ENCODE data around the gene MAN1B1.
A peak's percentile ranks its signal among the peaks of the same experiment; 100 is the strongest.

Gene MAN1B1

DNA sequence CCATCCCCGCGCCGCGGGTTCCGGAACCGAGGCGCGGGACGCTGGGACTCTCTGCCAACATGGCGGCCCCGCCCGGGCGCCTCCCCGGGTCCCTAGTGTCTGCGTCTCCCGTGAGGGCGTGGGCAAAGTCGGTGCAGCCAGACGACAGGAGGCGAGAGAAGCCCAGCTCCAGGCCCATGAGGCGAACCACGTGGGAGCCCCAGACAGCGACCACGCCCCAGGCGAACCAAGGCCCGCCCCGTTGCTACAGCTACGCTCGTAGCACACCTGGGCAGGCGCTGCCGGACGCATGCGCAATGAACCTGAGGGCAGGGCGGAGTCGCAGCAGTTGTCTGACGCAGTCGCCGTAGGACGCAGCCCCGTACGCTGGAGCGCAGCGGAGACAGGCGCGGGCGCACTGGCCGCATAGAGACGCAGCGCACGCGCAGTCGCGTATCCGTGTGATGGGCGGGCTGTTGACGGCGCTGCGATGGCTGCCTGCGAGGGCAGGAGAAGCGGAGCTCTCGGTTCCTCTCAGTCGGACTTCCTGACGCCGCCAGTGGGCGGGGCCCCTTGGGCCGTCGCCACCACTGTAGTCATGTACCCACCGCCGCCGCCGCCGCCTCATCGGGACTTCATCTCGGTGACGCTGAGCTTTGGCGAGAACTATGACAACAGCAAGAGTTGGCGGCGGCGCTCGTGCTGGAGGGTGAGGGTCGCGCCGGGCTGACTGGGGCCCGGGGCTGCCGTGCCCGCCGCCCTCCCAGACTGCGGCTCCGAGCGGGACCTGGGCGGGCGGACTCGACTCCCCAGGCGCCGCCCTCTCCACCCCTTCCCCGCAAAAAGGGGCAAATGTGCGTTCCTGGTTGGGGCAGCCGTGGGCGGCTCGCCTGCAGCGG lies at the start of gene MAN1B1:
MAN1B1 (plus strand) TSS at position 455 of the 878 bp plus-strand sequence; CDS start at position 470, 15 bp downstream.
- peak; percentile 90 for DNase-seq

DNA sequence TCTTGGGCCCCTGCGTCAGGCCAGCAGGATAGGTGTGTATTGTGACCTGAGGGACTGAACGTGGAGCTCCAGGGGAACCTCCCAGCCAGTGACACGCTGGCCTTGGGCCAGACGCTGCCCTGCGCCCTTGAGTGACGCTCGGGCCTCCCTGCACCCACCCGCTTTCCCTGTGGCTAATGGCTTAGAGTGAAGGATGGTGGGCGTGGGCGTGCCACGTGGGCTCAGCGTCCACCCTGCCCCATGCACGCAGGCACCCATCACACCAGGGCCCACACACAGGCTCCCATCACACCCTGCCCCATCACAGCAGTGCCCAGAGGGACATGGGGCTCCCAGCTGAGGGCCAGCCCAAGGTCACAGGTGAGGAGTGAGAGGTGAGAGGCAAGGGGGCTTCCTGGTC lies 49.8 kb upstream of the MAN1B1 start:
- no peak for DNase-seq

DNA sequence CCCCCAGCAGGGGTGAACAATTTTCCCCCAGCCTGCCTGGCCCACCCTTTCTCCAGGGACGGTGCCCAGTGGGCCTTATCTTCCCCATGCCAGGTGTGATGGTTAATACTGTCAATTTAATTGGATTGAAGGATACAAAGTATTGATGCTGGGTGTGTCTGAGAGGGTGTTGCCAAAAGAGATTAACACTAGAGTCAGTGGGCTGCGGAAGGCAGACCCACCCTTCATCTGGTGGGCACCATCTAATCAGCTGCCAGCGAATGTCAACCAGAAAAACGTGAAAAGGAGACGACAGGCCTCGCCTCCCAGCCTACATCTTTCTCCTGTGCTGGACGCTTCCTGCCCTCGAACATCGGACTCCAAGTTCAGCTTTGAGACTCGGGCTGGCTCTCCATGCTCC lies 49.3 kb upstream of the MAN1B1 start:
- no peak for DNase-seq

DNA sequence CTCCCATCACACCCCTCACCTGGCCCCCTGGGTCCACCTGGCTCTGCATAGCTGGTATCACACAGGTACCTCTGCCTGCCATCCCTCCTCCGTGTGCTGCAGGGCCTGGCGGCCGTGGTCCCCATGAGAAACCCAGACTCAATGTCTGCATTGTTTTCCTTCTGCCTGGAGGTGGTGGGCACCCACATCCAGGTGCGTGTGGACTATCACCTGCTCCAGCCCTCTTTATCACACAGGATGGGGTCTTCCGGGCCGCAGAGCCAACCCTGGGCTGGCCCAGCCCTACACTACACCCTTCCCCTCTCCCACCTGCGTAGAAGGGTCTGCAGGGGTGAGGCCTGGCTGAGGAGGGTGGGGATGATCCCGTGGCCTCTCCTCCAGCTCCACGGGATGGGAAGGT lies 47.9 kb upstream of the MAN1B1 start:
- DNase-seq = no peak

DNA sequence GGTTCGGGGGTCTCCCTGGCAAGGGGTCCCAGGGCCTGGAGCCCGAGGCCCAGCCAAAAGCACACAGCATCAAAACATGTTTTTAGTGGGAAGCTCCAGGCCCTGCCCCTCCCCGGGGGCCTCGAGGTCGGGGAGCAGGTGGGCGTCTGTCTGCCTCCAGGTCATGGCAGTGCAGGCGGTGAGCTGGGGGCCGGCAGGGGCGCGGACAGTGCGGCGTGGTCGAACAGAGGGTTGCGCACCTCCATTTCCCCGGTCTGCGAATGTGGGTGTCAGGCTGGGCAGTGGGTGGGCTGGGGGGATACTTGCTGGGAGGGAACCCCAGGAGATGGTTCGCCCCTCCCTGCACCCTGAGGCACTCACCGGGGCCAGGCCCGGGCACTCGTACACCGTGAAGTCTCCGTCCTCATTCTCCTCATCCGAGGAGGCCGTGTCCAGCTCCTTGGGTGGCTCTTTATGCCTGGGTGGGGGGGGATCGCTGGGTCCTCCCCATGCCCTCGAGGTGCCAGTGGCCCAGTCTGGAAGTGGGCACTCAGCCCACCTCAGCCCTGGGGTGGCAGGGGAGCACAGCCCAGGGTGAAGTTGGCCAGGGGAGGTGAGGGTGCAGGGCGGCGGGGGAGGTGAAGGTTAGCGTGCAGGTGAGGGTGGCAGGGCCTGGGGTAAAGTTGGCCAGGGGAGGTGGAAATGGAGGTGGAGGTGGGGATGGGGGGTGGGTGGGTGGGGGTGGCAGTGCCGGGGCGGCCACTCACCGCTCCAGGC lies 47.0 kb upstream of the MAN1B1 start:
- no peak for DNase-seq

DNA sequence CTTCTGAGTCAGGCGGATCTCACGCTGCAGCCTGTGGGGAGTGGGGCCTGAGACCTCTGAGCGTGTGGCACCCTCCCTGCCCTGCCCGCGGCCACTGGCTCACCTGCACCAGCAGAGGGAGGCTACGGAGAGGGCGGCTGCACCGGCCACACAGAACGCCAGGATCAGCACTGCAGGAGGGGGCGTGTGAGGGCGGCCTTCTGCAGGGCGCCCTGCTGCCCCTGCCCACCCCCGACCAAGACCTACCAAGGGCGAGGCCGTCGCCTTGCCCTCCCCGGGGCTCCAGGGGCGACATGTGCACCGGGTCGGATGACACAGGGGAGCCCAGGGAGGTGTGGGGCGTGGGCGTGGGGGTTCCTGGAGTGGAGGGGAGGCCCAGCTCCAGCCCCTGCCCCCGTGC lies 46.2 kb upstream of the MAN1B1 start:
- no peak for DNase-seq

DNA sequence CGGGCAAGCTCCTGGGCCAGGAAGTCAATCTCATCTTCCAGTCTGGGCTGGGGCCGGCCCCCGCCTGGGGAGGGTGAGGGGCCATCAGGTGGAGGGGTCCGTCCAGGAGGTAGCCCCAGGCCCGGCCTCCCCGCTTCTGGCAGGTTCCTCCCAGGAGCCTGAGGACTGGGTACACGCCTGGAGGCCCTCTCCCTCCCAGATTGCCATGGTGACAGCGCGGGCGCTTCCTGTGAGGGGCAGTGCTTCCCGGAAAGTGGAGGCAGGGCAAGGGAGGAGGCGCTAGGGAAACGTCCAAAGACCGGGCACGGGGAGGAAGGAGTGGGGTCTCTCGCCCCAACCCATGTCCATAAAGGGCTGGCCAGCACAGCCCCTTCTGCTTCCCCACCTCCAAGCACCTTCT lies 45.7 kb upstream of the MAN1B1 start:
- no peak for DNase-seq

DNA sequence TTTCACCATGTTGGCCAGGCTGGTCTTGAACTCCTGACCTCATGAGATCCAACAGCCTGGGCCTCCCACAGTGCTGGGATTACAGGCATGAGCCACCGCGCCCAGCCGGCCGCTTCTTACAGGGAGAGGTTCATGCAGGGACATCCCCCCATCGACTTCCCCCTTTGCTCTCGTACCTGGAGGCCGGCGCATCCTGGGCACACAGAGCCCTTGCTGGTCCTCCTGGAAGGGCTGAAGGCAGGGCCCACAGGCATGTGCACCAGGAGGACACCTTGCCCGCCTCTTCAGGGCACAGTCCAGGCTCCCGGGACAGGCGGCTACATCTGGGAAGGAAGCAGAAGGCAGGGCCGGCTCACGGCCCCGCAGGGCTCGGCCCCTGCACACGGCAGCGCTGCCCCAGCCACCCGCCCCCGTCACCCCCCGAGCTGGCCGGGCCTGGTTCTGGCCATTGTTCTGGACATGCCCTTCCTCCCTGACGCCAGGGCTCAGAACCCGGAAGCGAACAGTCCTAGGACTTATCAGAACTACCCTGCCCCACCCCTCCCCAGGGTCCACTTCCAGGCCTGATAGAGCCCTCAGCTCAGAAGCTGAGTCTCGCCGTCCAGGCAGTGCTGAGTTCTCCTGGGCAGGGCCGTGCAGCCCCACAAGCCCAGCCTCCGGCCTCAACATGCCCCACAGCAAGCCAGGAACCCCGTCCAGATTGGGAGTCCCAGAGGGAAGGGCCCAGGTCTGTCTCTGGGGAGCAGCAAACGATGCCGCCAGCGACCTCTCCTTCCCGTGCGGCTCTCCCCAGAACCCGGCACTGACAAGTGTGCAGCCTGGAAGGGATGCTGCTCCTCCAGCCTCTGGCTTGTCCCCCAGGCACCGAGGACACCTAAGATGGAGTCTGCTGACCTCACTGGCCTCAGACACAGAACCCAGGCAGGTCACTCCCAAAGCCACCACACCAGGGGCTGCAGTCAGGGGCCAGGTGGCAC lies 43.7 kb upstream of the MAN1B1 start:
- no peak for DNase-seq

DNA sequence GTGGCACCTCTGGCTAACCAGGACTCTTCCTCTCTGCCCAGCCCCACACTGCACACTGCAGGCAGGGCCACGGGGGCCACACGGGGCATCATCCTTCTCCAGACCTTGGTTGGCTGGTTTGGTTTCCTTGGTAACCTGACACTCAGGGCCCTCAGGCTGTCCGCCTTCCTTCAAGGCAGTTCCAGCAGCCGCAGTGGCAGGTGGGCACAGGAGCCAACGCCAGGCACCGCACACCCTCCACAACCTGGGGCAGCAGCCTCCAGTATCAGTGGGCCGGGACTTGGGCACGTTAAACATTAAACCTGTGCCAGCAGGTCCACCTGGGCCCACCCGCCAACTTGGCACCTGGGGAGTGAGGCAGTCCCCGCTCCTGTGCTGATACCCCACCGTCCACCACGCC lies 42.7 kb upstream of the MAN1B1 start:
- no peak for DNase-seq

DNA sequence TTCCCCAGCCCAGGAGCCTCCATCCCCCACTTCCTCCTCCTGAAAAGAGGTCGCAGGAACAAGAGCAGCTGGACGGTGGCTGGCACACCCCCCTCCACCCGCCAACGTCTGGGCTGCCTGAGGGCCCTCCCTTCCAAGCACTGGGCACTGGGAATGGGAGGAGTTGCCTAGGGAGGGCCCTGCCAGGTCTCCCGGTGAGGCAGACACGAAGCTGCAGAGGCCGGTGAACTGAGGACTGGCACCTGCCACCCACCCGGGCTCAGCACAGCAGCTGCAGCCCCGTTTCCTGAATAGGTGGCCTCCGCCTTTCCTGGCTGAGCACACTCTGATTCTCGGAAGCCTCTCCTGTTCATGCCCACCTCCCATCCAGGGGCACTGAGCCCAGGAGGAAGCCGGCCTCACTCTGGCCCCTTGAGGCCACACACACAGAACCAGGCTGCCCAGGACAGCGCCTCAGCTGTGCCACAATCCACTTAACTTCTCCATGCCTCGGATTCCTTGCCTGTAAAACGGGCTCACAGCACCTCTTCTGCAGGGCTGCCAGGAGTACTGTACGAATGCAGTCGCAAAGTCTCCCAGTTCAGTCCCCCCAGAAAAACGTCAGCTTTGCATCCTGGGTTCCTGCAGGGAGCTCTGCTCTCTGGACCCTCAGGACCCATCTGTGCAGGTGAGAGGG lies 42.1 kb upstream of the MAN1B1 start:
- no peak for DNase-seq

DNA sequence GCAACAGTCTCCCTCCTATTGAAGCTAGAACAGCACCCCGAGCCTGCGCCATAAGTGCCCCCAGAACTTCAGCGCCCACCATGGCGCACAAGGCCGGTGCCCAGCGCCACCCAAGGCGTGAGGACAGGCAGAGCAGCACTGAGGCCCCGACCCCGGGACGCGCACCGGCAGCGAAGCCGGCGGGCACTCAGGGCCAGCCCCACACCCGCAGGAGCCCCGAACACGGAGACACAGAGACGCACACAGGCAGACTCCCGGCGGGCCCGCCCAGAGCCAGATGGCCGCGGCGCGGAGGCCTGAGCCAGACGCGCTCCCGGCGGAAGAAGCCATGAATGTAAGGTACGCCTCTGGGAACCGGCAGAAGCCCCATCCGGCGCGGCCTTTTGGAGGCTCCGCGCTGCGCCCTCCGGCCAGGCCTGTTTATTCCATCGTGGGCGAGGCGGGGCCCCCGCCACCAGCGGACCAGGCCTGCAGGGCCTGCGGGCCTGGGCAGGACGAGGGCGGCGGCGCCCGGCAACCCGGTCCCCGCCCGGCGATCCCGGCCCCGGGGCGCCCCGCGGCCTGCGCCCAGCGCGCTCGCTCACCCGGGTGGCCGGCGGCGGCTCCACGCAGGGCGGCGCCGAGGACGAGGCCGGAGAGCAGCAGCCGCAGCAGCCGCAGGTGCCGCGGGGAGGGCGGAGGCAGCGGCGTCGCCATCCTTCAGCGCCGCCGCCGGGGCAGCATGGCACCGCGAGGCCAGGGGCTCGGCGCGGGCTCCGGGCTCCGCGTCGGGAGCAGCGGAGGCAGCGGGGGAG lies 41.3 kb upstream of the MAN1B1 start:
- no peak for DNase-seq

DNA sequence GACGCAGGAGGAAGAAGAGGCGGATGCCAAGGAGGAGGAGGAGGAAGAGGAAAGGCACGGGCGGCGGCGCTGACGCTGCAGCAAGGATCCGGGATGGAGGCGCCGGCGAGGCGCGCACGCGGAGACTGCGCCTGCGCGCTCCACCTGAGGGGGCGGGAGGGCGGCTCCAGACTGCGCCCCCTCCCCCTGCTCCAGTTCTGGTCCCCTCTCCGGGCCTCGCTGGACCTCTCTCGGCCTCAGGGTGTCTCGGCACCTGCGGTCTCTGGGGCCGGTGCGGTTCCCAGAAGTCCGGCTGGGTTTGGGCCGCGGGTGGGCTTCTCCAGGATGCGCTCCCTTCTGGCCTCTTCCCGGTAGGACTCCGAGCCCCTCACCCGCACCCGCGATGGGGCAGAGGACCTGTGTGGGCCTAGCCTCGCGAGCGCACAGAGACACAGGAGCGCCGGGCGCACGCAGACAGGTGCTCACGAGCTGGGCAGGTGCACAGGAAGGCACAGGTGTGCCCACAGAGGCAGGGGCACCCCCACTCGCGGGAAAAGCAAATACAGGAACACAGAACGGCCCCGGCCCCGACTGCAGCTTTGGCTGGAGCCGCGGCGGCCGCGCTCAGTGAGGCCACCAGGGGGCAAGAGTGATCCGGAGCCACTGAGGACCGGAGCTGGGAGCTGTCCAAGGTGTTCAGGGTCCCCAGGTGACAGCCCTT lies 40.5 kb upstream of the MAN1B1 start, which contains the start of gene NPDC1:
NPDC1 (minus strand) TSS at position 90 of the 700 bp plus-strand sequence. CDS start 188 bp downstream, outside the sequence.
- peak; percentile 58 for DNase-seq

DNA sequence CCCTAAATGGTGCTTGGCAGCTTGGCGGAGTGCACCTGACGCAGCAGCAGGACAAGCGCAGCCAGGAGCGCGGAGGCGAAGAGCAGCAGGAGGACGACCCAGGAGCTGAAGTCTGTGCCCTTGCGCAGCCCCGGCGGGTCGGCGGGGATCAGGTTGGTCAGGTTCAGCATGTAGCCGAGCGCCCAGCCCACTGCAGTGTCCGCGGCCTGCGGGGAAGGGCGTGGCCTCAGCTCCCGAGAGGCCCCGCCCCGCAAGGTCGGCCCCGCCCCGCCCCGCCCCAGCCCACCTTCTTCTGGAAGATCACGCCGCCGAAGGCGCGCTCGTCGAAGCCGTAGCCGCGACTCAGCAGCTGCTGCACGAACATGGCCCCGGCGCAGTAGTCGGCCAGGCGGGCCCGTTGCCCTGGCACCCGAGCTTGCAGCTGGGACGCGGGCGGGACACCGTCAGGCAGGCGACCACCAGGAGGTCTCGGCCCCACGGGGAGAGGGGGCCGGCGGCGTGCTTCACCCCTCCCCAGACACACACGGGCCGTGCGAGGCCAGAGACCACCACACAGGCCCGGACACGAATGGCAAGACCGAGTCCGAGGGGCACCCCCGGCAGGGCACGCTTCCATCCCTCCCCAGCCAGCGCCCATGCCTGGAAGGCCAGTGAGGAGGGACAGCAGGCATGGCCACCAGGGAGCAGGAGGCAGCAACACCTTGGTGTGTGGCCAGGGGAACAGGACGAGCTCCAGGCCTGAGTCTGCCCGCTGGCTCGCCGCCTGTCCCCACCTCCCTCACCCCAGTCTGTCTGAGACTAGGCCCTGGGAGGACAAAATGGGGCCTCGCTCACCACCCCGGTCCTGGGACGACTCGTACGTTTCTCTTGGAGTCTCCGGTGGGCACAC lies 37.9 kb upstream of the MAN1B1 start:
- DNase-seq = no peak

DNA sequence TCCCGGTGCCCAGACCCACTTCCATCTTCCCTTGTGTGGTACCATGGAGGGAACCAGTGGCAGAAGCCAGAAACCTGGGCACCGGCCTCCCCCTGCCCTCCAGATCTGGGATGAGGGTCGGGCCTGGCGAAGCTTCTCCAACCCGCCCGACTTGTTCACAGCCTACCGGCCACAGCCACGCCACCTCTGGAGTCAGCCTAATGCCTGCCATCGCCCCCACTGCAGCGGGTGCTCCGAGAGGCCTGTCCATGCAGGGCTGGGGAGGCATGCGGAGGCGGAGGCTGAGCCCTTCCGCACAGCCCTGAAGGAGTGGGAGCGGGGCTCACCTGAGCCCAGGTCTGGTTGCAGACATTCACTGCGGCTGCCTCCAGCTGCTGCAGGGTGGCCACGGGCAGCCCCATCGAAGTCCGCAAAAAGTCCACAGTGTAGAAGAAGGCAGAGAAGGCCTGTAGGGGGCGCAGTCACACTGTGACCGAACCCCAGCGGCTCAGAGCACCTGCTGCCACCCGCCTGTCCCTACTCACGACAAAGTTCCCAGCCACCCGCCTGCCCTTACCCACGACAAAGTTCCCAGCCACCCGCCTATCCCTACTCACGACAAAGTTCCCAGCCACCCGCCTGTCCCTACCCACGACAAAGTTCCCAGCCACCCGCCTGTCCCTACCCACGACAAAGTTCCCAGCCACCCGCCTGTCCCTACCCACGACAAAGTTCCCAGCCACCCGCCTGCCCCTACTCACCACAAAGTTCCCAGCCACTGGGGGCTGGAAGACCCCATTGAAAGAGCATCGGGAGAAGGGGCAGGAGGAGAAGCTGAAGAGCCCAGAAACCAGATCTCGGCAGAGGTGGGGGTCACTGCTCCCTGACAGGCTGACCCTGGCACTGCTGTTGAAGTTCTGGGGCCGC lies 37.0 kb upstream of the MAN1B1 start:
- no peak for DNase-seq

DNA sequence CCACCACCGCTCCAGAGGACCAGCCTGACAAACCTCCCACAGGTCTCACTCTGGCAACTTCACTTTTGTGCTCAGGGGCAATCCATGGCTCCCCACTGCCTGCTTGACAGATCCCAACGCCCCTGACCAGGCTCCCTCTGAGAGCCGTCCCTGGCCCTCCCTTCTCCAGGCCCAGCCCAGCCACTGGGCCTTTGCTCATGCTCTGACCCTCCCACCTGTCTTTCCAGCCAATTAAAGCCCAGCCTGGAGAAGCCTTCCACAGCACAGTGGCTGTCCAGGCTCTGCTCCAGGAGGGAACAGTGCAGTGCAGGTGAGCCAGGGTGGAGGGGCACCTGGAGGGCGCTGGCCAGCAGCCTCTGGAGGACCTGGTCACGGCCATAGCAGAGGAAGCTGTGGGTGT lies 36.2 kb upstream of the MAN1B1 start:
- no peak for DNase-seq

DNA sequence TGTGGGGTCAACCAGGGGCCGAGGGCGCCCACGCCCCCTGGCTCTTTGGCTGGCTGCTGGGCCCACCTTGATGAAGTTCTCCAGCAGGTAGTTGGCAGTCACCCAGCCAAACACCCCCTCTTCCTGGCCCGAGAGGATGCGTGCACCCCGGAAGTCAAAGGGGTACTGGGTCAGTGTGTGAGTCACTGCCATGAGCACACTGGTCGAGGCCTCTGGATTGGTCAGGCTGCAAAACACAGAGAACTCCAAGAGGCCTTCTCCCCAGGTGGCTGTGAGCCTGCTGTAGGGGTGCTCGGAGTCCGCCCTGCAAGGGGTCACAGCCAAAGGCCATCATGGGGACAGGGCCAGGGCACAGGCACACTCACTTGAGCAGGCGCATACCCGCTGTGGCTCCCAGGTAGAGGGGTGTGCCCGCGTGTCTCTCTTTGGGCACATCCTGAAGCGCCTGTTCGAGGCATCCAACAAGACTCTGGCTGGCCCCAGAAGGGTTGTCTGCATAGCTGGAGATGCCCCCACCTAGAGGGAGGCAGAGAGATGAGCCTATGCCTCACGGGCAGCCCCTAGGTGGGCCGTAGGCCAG lies 35.5 kb upstream of the MAN1B1 start:
- DNase-seq = no peak

DNA sequence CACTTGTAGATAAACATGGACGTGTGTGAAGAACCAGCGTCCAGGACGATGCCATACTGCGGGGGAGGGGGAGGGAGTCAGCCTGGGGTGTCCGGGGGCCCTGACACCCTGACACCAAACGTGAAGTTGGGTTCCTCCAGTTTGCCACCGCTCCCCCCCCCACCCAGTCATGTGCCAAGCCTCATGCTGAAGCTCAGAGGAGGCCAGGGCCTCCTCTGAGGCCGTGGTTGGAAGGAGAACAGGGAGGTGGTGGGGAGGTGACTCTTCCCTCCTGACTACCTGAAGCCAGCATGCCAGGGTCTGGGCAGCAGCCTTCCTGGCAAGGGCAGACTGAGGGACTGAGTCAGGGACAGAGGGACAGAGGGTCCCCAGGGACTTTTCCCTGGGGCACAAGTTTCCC lies 34.5 kb upstream of the MAN1B1 start:
- DNase-seq = no peak

All from NCI-H526 treated with DMSO at 0.1 percent for 48 hours (cell line).